CD14-positive monocyte (primary cell): ENCODE measurements around the gene PLK1. TPM values are rescaled to one million over a fixed set of nuclear protein-coding genes. Genes with fewer than 3 reads are reported as not detected.

Experiments
- DNase-seq, 3 donors: peaks; one replicate each; pipeline ENCODE4 v3.0.0-alpha.2; 2011 to 2022
- H2AFZ ChIP-seq: 2 replicates; pipeline ENCODE4 v1.6.0; 2012; ENCODE audit warnings: mild to moderate bottlenecking, low read depth, low read length, inconsistent platforms; ENCODE audit not compliant: insufficient read depth, poor library complexity, severe bottlenecking
- H3K27ac ChIP-seq, 2 donors: 1 replicate in 1 of 2; 2 replicates in 1 of 2; pipeline ENCODE4 v1.5.1; 2012 to 2013; ENCODE audit warnings: low read length in 2 of 2, control low read depth in 1 of 2, inconsistent platforms in 1 of 2, low read depth in 1 of 2, mild to moderate bottlenecking in 1 of 2
- H3K27me3 ChIP-seq, 2 donors: one replicate each; pipeline versions ENCODE4 v1.6.0 to v1.6.1; 2011 to 2013; ENCODE audit warnings: low read length in 2 of 2; ENCODE audit not compliant: control insufficient read depth in 2 of 2, insufficient read depth in 2 of 2
- H3K36me3 ChIP-seq, 2 donors: replicated peaks in 1 of 2; 1 replicate in 1 of 2; 2 replicates in 1 of 2; pipeline versions ENCODE4 v1.5.1 to v1.6.1; 2012 to 2013; ENCODE audit warnings: low read length in 2 of 2, control low read depth in 1 of 2, inconsistent platforms in 1 of 2, mild to moderate bottlenecking in 1 of 2; ENCODE audit not compliant: insufficient read depth in 2 of 2, control insufficient read depth in 1 of 2
- H3K4me1 ChIP-seq, 2 donors: 1 replicate in 1 of 2; 2 replicates in 1 of 2; pipeline versions ENCODE4 v1.5.1 to v1.6.1; 2012 to 2013; ENCODE audit warnings: low read length in 2 of 2, control low read depth in 1 of 2, inconsistent platforms in 1 of 2, mild to moderate bottlenecking in 1 of 2, moderate library complexity in 1 of 2; ENCODE audit not compliant: insufficient read depth in 2 of 2, control insufficient read depth in 1 of 2
- H3K4me2 ChIP-seq: replicated peaks from 2 replicates; pipeline ENCODE3; 2012; ENCODE audit warnings: low read length, moderate library complexity, mild to moderate bottlenecking; ENCODE audit not compliant: poor library complexity, severe bottlenecking; ENCODE audit errors: extremely low read depth
- H3K4me3 ChIP-seq, 3 experiments: fragments of 200-600 bp in 1 of 3; sonication (generic) in 1 of 3; replicated peaks in 1 of 3; 1 replicate in 2 of 3; 2 replicates in 1 of 3; pipeline ENCODE4 v1.5.1; 2011 to 2013; ENCODE audit warnings: low read length in 3 of 3, mild to moderate bottlenecking in 3 of 3, control low read depth in 2 of 3, low read depth in 2 of 3, inconsistent platforms in 1 of 3, moderate library complexity in 1 of 3
- H3K79me2 ChIP-seq: 2 replicates; pipeline ENCODE4 v1.6.0; 2012; ENCODE audit warnings: mild to moderate bottlenecking, control low read depth, inconsistent platforms, low read length, moderate library complexity; ENCODE audit not compliant: insufficient read depth
- H3K9ac ChIP-seq: 2 replicates; pipeline ENCODE4 v1.6.0; 2017; ENCODE audit warnings: low read length, mild to moderate bottlenecking; ENCODE audit not compliant: insufficient read depth, poor library complexity, severe bottlenecking
- H3K9me3 ChIP-seq, 2 donors: replicated peaks in 1 of 2; 1 replicate in 1 of 2; 2 replicates in 1 of 2; pipeline versions ENCODE4 v1.5.1 to v1.6.1; 2012 to 2013; ENCODE audit warnings: low read length in 2 of 2, control low read depth in 1 of 2; ENCODE audit not compliant: control insufficient read depth in 1 of 2, insufficient read depth in 1 of 2
- H4K20me1 ChIP-seq: 2 replicates; pipeline ENCODE4 v1.6.0; 2012; ENCODE audit warnings: mild to moderate bottlenecking, low read length, control low read depth, moderate library complexity; ENCODE audit not compliant: insufficient read depth
- H3K27ac Mint-ChIP-seq, 7 donors: one replicate each; pipeline ENCODE4 v1.8.0; 2020; ENCODE audit warnings: mild to moderate bottlenecking in 7 of 7, mixed read lengths in 7 of 7, moderate library complexity in 6 of 7, inconsistent platforms in 2 of 7
- H3K27me3 Mint-ChIP-seq, 3 donors: one replicate each; pipeline ENCODE4 v1.8.0; 2021 to 2022; ENCODE audit warnings: low read depth in 3 of 3, mild to moderate bottlenecking in 3 of 3, mixed read lengths in 3 of 3, moderate library complexity in 3 of 3, inconsistent platforms in 1 of 3
- H3K36me3 Mint-ChIP-seq, 2 donors: one replicate each; pipeline ENCODE4 v1.8.0; 2020; ENCODE audit warnings: mixed read lengths in 2 of 2, inconsistent platforms in 1 of 2, mild to moderate bottlenecking in 1 of 2
- H3K4me1 Mint-ChIP-seq: one replicate; pipeline ENCODE4 v1.8.0; 2020; ENCODE audit warnings: mild to moderate bottlenecking, mixed read lengths
- H3K4me3 Mint-ChIP-seq, 2 donors: one replicate each; pipeline ENCODE4 v1.8.0; 2020; ENCODE audit warnings: mild to moderate bottlenecking in 2 of 2, mixed read lengths in 2 of 2, moderate library complexity in 1 of 2
- H3K9me3 Mint-ChIP-seq, 7 donors: one replicate each; pipeline ENCODE4 v1.8.0; 2020 to 2022; ENCODE audit warnings: mixed read lengths in 7 of 7, mild to moderate bottlenecking in 6 of 7, moderate library complexity in 6 of 7, inconsistent platforms in 2 of 7
- CTCF ChIP-seq: fragments of 200-600 bp; IDR thresholded peaks from one replicate; pipeline ENCODE4 v1.8.0; 2022; ENCODE audit warnings: antibody characterized with exemption, mild to moderate bottlenecking
- WGBS: methylation state at CpG from one replicate; pipeline ENCODE4 v1.1.5; 2013; ENCODE audit warnings: missing lambda C conversion rate; ENCODE audit not compliant: insufficient coverage; 5-methylcytosine and 5-hydroxymethylcytosine counted together
- intact Hi-C, 2 donors: fragments of 100-400 bp; cut with micrococcal nuclease; formaldehyde crosslinking; loops; one replicate each; pipeline versions ENCODE4 v1.15.0 to v1.15.1; 2023
- polyA plus RNA-seq, 3 donors: library from polyadenylated mRNA; depleted of rRNA in 1 of 3; unstranded in 2 of 3; stranded (reverse) in 1 of 3; fragments of 300-500 nt in 2 of 3; fragments of >200 nt in 1 of 3; fragmentation: Illumina TruSeq in 2 of 3; gene quantifications; 1 replicate in 2 of 3; 2 replicates in 1 of 3; pipeline ENCODE4 v1.2.3, GENCODE V29; 2012 to 2021

PLK1 gene
- polyA plus RNA-seq, 3 donors: 3.5 TPM; not detected in 2

GRCh38 chr16:23689442-23690187, 10.9 kb downstream of the PLK1 start:
- H3K4me3 Mint-ChIP-seq: no peak overlapping the region
- H4K20me1 ChIP-seq: no peaks in the 10 kb centered on the region
- H3K4me2 ChIP-seq: no peak overlapping the region
- H3K27me3 ChIP-seq: no peaks in the 10 kb centered on the region
- H3K4me1 ChIP-seq: peaks cover 0 to 2% of the 10 kb centered on the region in 2 donors
- intact Hi-C loops: no loop called here
- H3K36me3 ChIP-seq: peaks cover 60 to 82% of the 10 kb centered on the region in 2 donors
- H3K27ac ChIP-seq: no peak overlapping the region
- peaks cover 25% of the 10 kb centered on the region for H3K79me2 ChIP-seq
- peaks cover 5% of the 10 kb centered on the region for H3K4me1 Mint-ChIP-seq
- no peak overlapping the region for H3K4me3 ChIP-seq
- WGBS: 98% methylated on average over 28 of the region's 36 CpGs
- no peak overlapping the region for H3K9ac ChIP-seq
- H3K27ac Mint-ChIP-seq: peak overlapping the region in 3 of 7 donors; percentile 8 to 69 (median 40)
- no peak overlapping the region for H2AFZ ChIP-seq
- no peaks in the 10 kb centered on the region for H3K9me3 Mint-ChIP-seq
- TF ChIP-seq CTCF: no peak
- H3K36me3 Mint-ChIP-seq: peaks cover 69 to 83% of the 10 kb centered on the region in 2 donors
- DNase-seq: no peak
- H3K9me3 ChIP-seq: no peaks in the 10 kb centered on the region
- H3K27me3 Mint-ChIP-seq: peaks cover under 1 to 4% (median 1%) of the 10 kb centered on the region in 3 donors

GRCh38 chr16:23690771-23691482, 12.2 kb downstream of the PLK1 start:
- Histone ChIP-seq H3K4me1 (peaks cover 5 to 8% of the 10 kb centered on the region in 2 donors), H3K9ac (no peak overlapping the region), H3K27ac (no peak overlapping the region), H4K20me1 (no peaks in the 10 kb centered on the region), H2AFZ (no peak overlapping the region), H3K4me3 (no peak overlapping the region), H3K4me2 (no peak overlapping the region), H3K9me3 (no peaks in the 10 kb centered on the region), H3K79me2 (peaks cover 12% of the 10 kb centered on the region), H3K36me3 (peaks cover 52 to 69% of the 10 kb centered on the region in 2 donors), H3K27me3 (no peaks in the 10 kb centered on the region)
- Mint-ChIP-seq H3K27me3 (peaks cover 6 to 10% (median 6%) of the 10 kb centered on the region in 3 donors), H3K9me3 (no peaks in the 10 kb centered on the region), H3K4me3 (no peak overlapping the region), H3K36me3 (peaks cover 61 to 70% of the 10 kb centered on the region in 2 donors), H3K27ac (peak overlapping the region in 1 of 7 donors; percentile 54), H3K4me1 (peaks cover 12% of the 10 kb centered on the region)
- intact Hi-C loops: no loop called here
- TF ChIP-seq CTCF: no peak
- DNase-seq: no peak
- WGBS: 97% methylated on average over 19 of the region's 25 CpGs
